RWPE1 (cell line): ENCODE measurements around the gene MAP6.

Experiments used
- CTCF ChIA-PET: fragments of 350-600 bp; sonication (Branson Sonifier 250); formaldehyde crosslinking; extraction: SDS; loops from one replicate; lab custom pipeline; 2021; lab: Yijun Ruan, JAX
- POLR2A ChIA-PET: fragments of 400-600 bp; formaldehyde crosslinking; extraction: SDS; loops from one replicate; lab custom pipeline; 2020; ENCODE audit warnings: antibody characterized with exemption; ENCODE audit not compliant: low non-redundant PET; lab: Yijun Ruan, JAX
- DNase-seq: peaks from one replicate; pipeline ENCODE4 v3.0.0; 2012; ENCODE audit warnings: low spot score
- H3K27ac ChIP-seq: fragments of 450-650 bp; 2 replicates; pipeline ENCODE4 v1.5.1; 2017
- CTCF ChIP-seq: fragments of 450-650 bp; conservative IDR thresholded peaks from 2 replicates; pipeline ENCODE4 v1.5.1; 2017; ENCODE audit warnings: low read depth, mild to moderate bottlenecking

MAP6 gene

GRCh38 chr11:75656044-75656727 is 12.7 kb downstream of the MAP6 start:
- H3K27ac ChIP-seq = no peak overlapping the region
- peak; percentile 34 for DNase-seq
- POLR2A ChIA-PET = no interaction called here
- CTCF ChIA-PET = interaction anchor here (0.7 kb wide), 1 partner anchor 483 kb away, joined by 3 read pairs; no protein-coding TSS in a partner anchor
- no peak for TF ChIP-seq CTCF

GRCh38 chr11:75655605-75656004 is 13.2 kb downstream of the MAP6 start:
- ChIA-PET POLR2A (no interaction called here), CTCF (no interaction called here)
- no peak overlapping the region for H3K27ac ChIP-seq
- TF ChIP-seq CTCF = no peak
- DNase-seq = no peak

GRCh38 chr11:75654314-75654713 is 14.5 kb downstream of the MAP6 start:
- DNase-seq = peak; percentile 73
- POLR2A ChIA-PET = no interaction called here
- no peak for TF ChIP-seq CTCF
- CTCF ChIA-PET = interaction anchor here (0.6 to 0.9 kb wide), 3 partner anchors 13 to 855 kb away, joined by 3 to 5 read pairs (median 3); no protein-coding TSS in a partner anchor
- H3K27ac ChIP-seq = no peak overlapping the region

- ChIA-PET POLR2A (no interaction called here), CTCF (interaction anchor here (0.7 kb wide), 1 partner anchor 50 kb away, joined by 3 read pairs; no protein-coding TSS in a partner anchor)
- no peak for DNase-seq
- no peak overlapping the region for H3K27ac ChIP-seq
- TF ChIP-seq CTCF = no peak
These were observed 15.3 kb downstream of the MAP6 start for GRCh38 chr11:75653532-75653931.

- no peak for DNase-seq
- POLR2A ChIA-PET = no interaction called here
- CTCF ChIA-PET = interaction anchor here (0.7 kb wide), 1 partner anchor 51 kb away, joined by 3 read pairs; no protein-coding TSS in a partner anchor
These were observed 15.9 kb downstream of the MAP6 start for GRCh38 chr11:75652936-75653335.

GRCh38 chr11:75651218-75651617 is 17.6 kb downstream of the MAP6 start:
- no peak for DNase-seq
- CTCF ChIA-PET = interaction anchor here (1.2 kb wide), 1 partner anchor 42 kb away, joined by 4 read pairs; no protein-coding TSS in a partner anchor
- no peak overlapping the region for H3K27ac ChIP-seq
- POLR2A ChIA-PET = no interaction called here
- TF ChIP-seq CTCF = no peak

More at GRCh38 chr11:75652936-75653335, 15.9 kb downstream of the MAP6 start:
- TF ChIP-seq CTCF = no peak
- no peak overlapping the region for H3K27ac ChIP-seq
